ENCODE results near the gene FCER2. TPM values are rescaled to one million over a fixed set of nuclear protein-coding genes. Genes with fewer than 3 reads are reported as not detected.

FCER2 gene
- total RNA-seq, 1 donor from 2014 or later = 0.56 TPM

- DNase-seq = no peak
- peak; percentile 68 for ATAC-seq (ENCODE audit: poor library complexity)
- intact Hi-C loops (cut with DNase I) = no loop called here
Measured at GRCh38 chr19:7734220-7735203, 32.6 kb upstream of the FCER2 start.

GRCh38 chr19:7733376-7733775, 31.4 kb upstream of the FCER2 start:
- ATAC-seq (ENCODE audit: poor library complexity) = no peak
- intact Hi-C loops (cut with DNase I) = no loop called here
- no peak for DNase-seq

- ATAC-seq (ENCODE audit: poor library complexity) (no peak), DNase-seq (peak; percentile 30)
- intact Hi-C loops (cut with DNase I) = no loop called here
Measured at GRCh38 chr19:7732045-7732444, 30.1 kb upstream of the FCER2 start, which contains the start of gene CLEC4G. CLEC4G (minus strand) TSS chr19:7732110; CDS start chr19:7732102, 8 bp downstream.

- intact Hi-C loops (cut with DNase I) = no loop called here
- ATAC-seq (ENCODE audit: poor library complexity) = no peak
- DNase-seq = no peak
Measured at GRCh38 chr19:7731615-7732014, 29.7 kb upstream of the FCER2 start.

GRCh38 chr19:7731218-7731595, 29.3 kb upstream of the FCER2 start:
- no peak for ATAC-seq (ENCODE audit: poor library complexity)
- intact Hi-C loops (cut with DNase I) = no loop called here
- DNase-seq = peak; percentile 32

GRCh38 chr19:7730286-7731217, 28.6 kb upstream of the FCER2 start:
- peak; percentile 37 for DNase-seq
- intact Hi-C loops (cut with DNase I) = no loop called here
- no peak for ATAC-seq (ENCODE audit: poor library complexity)

GRCh38 chr19:7729831-7730285, 27.9 kb upstream of the FCER2 start:
- ATAC-seq (ENCODE audit: poor library complexity) (no peak), DNase-seq (no peak)
- intact Hi-C loops (cut with DNase I) = no loop called here

GRCh38 chr19:7729211-7729610, 27.3 kb upstream of the FCER2 start:
- DNase-seq = no peak
- no peak for ATAC-seq (ENCODE audit: poor library complexity)
- intact Hi-C loops (cut with DNase I) = no loop called here

- DNase-seq (no peak), ATAC-seq (ENCODE audit: poor library complexity) (no peak)
- intact Hi-C loops (cut with DNase I) = no loop called here
Measured at GRCh38 chr19:7725791-7726190, 23.9 kb upstream of the FCER2 start.

GRCh38 chr19:7722231-7722651, 20.3 kb upstream of the FCER2 start:
- intact Hi-C loops (cut with DNase I) = no loop called here
- ATAC-seq (ENCODE audit: poor library complexity) (no peak), DNase-seq (no peak)

GRCh38 chr19:7720351-7720750, 18.4 kb upstream of the FCER2 start:
- DNase-seq = no peak
- intact Hi-C loops (cut with DNase I) = no loop called here

GRCh38 chr19:7718668-7719067, 16.7 kb upstream of the FCER2 start:
- intact Hi-C loops (cut with DNase I) = no loop called here
- DNase-seq = no peak
- ATAC-seq (ENCODE audit: poor library complexity) = no peak

More at GRCh38 chr19:7720351-7720750, 18.4 kb upstream of the FCER2 start:
- no peak for ATAC-seq (ENCODE audit: poor library complexity)

GRCh38 chr19:7716762-7717161, 14.8 kb upstream of the FCER2 start:
- intact Hi-C loops (cut with DNase I) = no loop called here

GRCh38 chr19:7715671-7716070, 13.7 kb upstream of the FCER2 start:
- DNase-seq (no peak), ATAC-seq (ENCODE audit: poor library complexity) (no peak)
- intact Hi-C loops (cut with DNase I) = no loop called here

More at GRCh38 chr19:7716762-7717161, 14.8 kb upstream of the FCER2 start:
- ATAC-seq (ENCODE audit: poor library complexity) = no peak
- DNase-seq = no peak

- no peak for ATAC-seq (ENCODE audit: poor library complexity)
- DNase-seq = no peak
- intact Hi-C loops (cut with DNase I) = no loop called here
Measured at GRCh38 chr19:7710616-7711015, 8.7 kb upstream of the FCER2 start.

- no peak for DNase-seq
- no peak for ATAC-seq (ENCODE audit: poor library complexity)
- intact Hi-C loops (cut with DNase I) = no loop called here
Measured at GRCh38 chr19:7709932-7710460, 8.1 kb upstream of the FCER2 start.

GRCh38 chr19:7706955-7707456, 5.1 kb upstream of the FCER2 start:
- ATAC-seq (ENCODE audit: poor library complexity) = peak; percentile 26
- intact Hi-C loops (cut with DNase I) = no loop called here
- no peak for DNase-seq

GRCh38 chr19:7706188-7706954, 4.4 kb upstream of the FCER2 start:
- DNase-seq = no peak
- ATAC-seq (ENCODE audit: poor library complexity) = no peak
- intact Hi-C loops (cut with DNase I) = no loop called here

Measured in Right ventricle myocardium superior (tissue), 1 donor.